Esophagus squamous epithelium (tissue), 4 donors: ENCODE measurements around the gene ZNF215.
"Not testable (repeated sequence)": the region's sequence is repeated elsewhere in the genome, so short reads cannot be mapped to it uniquely, and the experiment has no call there.

Experiments
- POLR2A ChIP-seq, 4 donors: fragments of 450-650 bp; IDR thresholded peaks; one replicate each; pipeline ENCODE4 v1.6.1; 2017; ENCODE audit warnings: antibody characterized with exemption in 4 of 4, mild to moderate bottlenecking in 4 of 4, moderate library complexity in 3 of 4
- TF ChIP-seq, protein P1 (sequence below), 6 experiments: fragments of 450-650 bp in 4 of 6; fragments of 200-600 bp in 2 of 6; sonication (generic) in 2 of 6; IDR thresholded peaks; one replicate each; pipeline ENCODE4 v1.5.1; 2016 to 2019; ENCODE audit warnings: antibody characterized with exemption in 6 of 6, mild to moderate bottlenecking in 4 of 6, moderate library complexity in 4 of 6

DNA sequence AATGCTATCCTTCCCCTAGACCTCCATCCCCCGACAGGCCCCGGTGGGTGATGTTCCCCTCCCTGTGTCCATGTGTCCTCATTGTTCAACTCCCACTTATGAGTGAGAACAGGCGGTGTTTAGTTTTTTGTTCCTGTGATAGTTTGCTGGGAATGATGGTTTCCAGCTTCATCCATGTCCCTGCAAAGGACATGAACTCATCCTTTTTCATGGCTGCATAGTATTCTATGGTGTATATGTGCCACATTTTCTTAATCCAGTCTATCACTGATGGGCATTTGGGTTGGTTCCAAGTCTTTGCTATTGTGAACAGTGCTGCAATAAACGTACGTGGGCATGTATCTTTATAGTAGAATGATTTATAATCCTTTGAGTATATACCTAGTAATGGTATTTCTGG is 38.5 kb upstream of the ZNF215 start:
- TF ChIP-seq, protein P1, sequence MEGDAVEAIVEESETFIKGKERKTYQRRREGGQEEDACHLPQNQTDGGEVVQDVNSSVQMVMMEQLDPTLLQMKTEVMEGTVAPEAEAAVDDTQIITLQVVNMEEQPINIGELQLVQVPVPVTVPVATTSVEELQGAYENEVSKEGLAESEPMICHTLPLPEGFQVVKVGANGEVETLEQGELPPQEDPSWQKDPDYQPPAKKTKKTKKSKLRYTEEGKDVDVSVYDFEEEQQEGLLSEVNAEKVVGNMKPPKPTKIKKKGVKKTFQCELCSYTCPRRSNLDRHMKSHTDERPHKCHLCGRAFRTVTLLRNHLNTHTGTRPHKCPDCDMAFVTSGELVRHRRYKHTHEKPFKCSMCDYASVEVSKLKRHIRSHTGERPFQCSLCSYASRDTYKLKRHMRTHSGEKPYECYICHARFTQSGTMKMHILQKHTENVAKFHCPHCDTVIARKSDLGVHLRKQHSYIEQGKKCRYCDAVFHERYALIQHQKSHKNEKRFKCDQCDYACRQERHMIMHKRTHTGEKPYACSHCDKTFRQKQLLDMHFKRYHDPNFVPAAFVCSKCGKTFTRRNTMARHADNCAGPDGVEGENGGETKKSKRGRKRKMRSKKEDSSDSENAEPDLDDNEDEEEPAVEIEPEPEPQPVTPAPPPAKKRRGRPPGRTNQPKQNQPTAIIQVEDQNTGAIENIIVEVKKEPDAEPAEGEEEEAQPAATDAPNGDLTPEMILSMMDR (IDR thresholded peaks at IDR 0.05), result not testable (repeated sequence)
- TF ChIP-seq POLR2A (IDR thresholded peaks at IDR 0.05), result not testable (repeated sequence)
